NCI-H1092 (cell line): Measurements from ENCODE around the gene UBTD1.
"Not testable (repeated sequence)": the region's sequence is repeated elsewhere in the genome, so short reads cannot be mapped to it uniquely, and the experiment has no call there.

Source experiments
- DNase-seq: peaks from one replicate; lab custom pipeline; 2025; lab: John Stamatoyannopoulos, UW

Gene UBTD1

GRCh38 chr10:97538839-97539238 is 40.1 kb downstream of the UBTD1 start:
- no peak for DNase-seq

- DNase-seq: no peak
Measured at GRCh38 chr10:97539523-97540200, 40.9 kb downstream of the UBTD1 start.

- DNase-seq: no peak
Measured at GRCh38 chr10:97540669-97541500, 42.2 kb downstream of the UBTD1 start.

DNA sequence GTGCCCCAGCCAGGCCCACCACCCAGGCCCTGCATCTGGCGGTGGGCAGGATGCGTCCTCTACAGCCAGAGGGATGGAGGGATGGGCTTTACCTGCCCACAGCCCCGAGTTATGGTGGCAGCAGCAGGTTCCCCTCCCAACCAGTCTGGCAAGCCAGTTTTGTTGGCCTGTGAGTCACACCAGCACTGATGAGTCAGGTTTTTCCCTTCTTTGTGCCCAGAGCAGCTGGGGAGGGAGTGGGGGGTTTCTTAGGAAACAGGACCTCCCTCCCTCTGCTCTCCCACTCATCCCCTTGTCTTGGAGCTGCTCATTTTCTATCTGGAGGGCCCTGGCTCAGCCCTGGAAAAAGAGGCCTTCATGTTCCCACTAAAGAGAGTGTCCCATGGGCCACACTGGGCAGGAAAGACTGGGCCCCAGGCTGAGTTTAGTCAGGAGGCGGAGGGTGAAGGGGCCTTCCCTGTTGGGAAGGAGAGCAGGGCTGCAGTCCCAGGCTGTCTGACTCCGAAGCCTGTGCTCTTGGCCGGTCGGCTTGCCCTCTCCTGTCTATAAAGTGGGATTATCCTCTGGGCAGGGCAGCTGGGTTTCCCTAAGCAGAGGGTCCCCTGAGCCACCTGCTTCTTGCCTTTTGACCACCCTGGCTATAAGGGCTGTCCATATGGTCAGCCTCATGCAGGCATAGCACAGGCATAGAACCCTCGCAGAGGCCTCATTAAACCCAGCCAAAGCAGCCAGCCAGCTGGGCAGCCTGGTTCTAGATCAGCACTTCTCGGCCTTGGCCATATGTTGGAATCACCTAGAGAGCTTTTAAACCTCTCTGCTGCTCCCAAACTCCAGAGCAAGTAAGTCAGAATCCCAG is 43.7 kb downstream of the UBTD1 start:
- DNase-seq: no peak

- no peak for DNase-seq
Measured at GRCh38 chr10:97543025-97543546, 44.4 kb downstream of the UBTD1 start.

GRCh38 chr10:97546456-97547270 is 47.9 kb downstream of the UBTD1 start:
- no peak for DNase-seq

DNA sequence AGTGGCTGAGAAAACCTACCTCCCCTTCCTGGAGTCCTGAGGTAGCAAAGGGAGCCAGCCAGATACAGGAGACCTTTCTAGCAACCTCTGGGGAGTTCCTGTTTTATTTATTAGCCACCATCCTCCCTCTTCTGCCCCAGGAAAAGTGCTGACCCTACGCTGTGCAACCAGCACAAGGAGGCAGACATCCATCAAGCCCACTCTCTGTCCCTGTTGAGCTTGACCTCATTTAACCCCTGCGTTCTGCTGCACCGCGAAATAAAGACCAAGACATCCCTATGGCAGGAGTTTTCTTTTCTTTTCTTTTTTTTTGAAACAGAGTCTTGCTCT is 48.5 kb downstream of the UBTD1 start:
- no peak for DNase-seq

- no peak for DNase-seq
Measured at GRCh38 chr10:97547962-97548361, 49.2 kb downstream of the UBTD1 start.

GRCh38 chr10:97548828-97549455 is 50.2 kb downstream of the UBTD1 start:
- no peak for DNase-seq

DNA sequence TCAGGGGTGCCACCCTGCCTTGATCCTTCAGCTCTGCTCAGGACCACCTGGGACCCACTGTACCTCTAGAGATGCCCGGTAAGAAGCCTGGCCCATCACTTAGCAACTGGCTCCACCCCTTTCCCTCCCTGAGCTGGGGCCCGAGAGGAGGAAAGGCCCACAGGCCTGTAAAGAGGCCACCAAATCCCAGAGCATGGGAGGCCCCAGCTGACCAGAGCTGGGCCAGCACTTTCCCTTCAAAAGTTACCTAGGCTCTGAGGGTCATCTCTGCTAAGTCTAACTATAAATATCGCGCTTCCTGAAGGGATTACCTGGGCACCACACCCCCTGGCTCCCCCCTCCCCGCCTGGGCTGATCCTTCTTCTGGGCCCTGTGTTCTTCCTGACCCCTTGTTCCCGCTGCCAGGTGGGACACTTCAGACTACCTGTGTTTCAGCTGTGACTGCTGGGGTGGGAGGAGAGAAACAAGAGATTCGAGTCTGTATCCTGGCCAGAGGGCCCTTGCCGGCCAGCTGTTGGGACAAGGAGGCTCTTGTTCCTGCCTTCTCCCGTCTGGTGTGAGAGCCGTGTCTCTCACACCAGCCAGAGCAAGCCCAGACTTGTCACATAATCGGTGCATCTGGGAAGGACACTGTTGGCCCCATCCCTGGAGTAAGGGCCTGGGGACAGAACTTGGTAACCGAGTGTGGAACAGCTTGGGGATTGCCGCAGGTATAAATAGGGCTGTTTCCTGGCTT is 51.0 kb downstream of the UBTD1 start:
- DNase-seq: no peak

- no peak for DNase-seq
Measured at GRCh38 chr10:97550336-97551149, 51.8 kb downstream of the UBTD1 start.

GRCh38 chr10:97551271-97551670 is 52.5 kb downstream of the UBTD1 start:
- no peak for DNase-seq

GRCh38 chr10:97553575-97554031 is 54.9 kb downstream of the UBTD1 start:
- no peak for DNase-seq

GRCh38 chr10:97554336-97554735 is 55.6 kb downstream of the UBTD1 start:
- DNase-seq: not testable (repeated sequence)

GRCh38 chr10:97555541-97555940 is 56.8 kb downstream of the UBTD1 start:
- not testable (repeated sequence) for DNase-seq

DNA sequence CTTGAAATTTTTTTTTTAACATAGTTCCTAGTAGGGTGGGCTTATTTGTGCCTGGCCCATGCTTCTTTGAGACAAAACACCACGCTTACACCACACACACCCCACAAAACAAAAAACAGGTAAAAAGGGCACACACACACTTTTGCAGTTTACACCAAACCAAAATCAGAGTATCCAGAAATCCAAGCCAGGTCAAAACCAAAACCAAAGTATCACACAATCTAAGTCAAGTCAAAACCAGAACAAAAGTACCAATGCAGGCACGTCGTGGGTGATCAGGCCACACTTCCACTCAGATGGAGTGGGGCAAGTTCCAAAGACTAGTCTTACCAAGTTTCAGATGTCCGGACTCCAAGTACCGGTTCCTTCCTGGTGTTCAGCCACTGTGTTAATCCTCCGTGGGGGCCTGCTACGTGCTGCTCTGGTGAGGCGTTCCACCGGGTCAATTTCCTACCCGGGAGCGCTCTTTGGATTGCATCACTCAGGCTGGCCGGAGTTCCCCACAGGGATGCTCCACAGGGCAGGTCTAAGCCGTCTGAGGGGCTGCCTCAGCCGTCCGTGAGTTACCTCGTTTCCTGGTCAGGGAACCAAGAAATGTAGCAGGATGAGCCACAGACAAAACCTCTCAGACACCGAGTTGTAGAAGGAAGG is 62.1 kb downstream of the UBTD1 start:
- DNase-seq: not testable (repeated sequence)

DNA sequence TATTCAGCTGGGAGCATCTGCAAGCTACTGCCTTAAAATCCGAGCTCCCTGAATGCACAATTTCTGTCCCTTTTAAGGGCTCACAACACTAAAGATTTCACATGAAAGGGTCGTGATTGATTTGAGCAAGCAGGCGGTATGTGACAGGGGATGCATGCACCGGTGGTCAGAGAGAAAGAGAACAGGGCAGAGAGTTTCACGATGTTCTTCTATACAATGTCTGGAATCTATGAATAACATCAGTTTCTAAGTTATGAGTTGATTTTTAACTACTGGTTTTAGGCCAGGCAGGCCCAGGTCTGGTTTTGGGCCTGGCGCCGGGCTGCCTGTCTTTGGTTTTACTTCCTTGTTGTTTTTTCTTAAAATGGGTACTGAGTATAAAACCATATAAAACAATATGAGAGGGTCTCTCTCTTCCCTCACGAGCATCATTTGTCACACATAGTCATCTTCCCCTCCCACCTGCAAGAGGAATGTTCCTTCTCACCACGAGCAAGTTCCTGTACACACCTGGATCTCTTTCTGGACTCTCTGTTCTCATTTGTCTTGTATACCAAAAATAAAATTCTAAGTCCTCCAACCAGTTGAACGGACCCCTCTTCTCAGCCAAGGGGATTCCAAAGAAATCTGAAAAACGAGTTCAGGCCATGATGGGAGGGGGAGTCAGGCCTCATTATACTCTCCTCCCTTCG is 62.8 kb downstream of the UBTD1 start:
- DNase-seq: not testable (repeated sequence)

- DNase-seq: not testable (repeated sequence)
Measured at GRCh38 chr10:97562329-97562728, 63.6 kb downstream of the UBTD1 start.
